HG02623 (cell line): ENCODE results near the gene KRT37.
"Not testable (repeated sequence)": the region's sequence is repeated elsewhere in the genome, so short reads cannot be mapped to it uniquely, and the experiment has no call there.

Experiments used
- ATAC-seq: cut with Tn5 transposase; IDR thresholded peaks from one replicate; pipeline ENCODE4 v1.9.1; 2021; ENCODE audit warnings: moderate library complexity; ENCODE audit not compliant: unreplicated experiment

Gene KRT37

DNA sequence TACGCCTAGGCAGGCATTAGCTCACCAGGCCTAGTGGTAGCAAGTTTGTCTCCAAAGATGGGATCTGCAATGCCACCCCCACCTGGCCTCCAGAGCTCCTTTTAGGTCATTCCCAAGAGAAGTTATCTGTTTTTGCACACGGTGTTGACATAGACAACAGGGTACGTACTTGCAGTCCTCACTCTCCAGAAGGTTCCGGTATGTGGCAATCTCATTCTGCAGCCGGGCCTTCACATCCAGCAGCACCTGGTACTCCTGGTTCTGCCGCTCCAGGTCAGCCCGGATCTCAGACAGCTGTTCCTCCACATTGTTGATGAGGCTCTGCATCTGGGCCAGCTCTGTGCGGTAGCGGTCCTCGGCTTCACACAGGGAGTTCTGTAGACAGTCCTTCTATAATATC, 17.2 kb downstream of the KRT37 start:
- no peak for ATAC-seq

DNA sequence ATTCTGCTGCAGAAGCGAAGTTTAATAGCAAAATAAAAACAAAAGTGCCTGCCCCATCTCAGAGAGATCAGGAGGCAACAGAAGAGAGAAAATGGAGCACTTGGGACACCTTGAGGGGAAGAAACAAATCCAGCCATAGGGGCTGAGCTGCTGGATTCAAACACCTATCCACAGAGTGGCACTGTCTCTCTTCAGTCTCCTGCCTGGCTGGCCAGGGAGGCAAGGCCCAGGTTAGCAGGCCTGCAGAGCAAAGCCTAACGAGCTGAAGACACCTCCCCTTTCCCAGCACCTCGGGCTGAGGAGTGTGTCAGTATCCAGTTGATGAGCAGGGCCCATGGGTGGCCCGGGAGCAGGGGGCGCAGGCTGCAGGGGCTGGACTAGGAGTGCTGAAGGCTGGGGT, 18.2 kb downstream of the KRT37 start:
- no peak for ATAC-seq

DNA sequence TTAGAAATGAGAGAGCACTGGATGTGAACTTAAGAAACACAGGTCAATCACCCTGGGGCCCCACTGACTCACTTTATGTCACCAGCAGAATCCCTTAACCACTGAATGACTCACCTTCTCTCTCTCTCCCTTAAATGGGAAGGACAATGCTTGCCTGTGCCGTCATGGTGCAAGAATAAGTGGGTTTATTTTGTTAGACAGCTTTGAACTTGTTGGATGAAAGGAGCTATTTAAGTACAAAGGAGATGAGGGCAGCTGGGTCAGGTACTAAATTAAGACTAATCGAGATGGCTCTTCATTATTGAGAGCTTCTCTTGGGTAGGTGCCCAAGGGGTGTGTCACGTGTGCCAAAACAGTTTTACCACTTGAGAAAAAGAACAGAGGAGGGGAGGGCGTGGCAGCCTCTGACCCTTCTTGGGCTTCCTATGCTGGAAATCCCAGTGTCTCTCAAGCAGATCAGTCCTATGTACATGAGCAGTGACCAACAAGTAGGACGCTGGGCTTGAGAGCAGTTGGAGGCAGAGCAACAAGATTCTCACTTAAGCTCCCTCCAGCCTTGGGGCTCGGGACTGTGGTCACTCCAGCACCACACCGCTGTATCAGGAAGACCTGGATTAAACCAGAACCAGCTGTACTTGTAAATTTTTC, 20.2 kb downstream of the KRT37 start:
- no peak for ATAC-seq

DNA sequence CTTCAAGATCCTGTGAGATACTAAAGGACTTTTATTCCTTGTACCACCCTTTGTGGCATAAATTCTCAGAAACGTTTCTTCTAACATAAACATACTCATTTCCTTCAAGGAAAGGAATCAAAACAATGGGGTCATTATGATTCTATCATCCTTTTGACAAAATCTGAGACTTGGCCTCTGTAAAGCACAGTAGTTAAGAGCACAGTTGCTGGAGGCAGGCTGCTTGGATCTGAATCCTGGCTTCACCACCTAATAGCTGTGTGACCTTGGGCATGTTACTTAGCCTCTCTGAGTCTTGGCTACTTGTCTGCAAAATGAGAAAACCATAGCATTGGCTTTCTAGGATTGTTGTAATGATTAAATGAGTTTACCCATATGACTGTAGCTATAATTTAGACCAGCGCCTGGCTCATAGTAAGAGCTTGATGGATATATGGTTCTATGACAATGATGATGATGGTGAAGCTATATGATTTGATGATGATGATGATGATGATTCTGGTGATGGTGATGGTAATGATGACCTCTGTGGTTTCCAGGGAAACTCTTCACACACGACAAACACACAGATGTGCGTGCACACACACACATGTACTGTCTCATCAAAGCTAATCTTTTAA, 20.9 kb downstream of the KRT37 start:
- ATAC-seq = no peak

DNA sequence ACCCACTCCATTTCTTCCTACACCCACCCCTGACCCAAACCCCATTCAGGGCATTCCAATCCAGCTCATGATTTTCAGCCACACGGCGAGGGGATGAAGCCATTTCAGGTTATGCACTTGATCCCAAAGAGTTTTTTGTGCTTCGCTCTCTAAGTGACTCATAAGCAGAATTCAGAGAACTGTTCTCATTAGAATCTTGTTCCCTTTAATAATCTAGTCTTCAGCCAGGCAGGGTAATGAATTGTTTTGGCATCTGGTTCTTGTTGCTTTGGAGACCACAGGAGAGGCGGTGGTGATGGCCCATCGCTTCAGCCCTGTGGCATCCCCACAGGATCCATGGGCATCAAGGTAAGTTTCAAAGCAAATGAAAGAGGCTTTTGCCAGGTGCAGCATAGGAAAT, 22.2 kb downstream of the KRT37 start:
- no peak for ATAC-seq

DNA sequence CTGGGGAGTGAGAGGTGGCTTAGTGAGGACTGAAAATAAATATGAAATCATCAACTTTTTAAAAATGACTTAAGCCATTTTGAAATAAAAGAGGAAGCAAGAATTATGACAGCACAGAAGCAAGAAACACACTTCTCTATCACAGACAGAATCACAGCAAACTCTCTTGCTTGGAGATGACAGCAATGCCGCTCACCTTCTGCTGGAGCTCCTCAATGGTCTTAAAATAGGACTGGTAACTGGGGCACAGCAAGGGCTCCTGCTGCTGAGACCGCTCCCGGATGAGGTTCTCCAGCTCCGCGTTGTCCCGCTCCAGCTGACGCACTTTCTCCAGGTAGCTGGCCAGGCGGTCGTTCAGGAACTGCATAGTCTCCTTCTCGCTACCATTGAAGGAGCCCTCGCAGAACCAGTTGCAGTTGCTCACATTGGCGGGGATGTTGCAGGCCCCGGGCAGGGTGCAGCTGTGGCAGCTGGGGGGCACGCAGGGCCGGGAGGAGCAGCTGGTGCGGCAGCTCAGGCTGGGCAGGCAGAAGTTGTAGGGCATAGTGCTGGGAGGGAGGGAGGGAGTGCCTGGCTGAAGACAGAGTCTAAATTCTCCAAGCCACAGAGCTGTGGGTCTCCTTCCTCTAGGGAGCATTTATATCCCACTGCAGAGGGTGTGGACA, 27.3 kb downstream of the KRT37 start, which contains the start of gene KRT31:
Gene KRT31 (minus strand): TSS at position 613 of the 665 bp plus-strand sequence. CDS start 69 bp downstream, at position 544.
- no peak for ATAC-seq

DNA sequence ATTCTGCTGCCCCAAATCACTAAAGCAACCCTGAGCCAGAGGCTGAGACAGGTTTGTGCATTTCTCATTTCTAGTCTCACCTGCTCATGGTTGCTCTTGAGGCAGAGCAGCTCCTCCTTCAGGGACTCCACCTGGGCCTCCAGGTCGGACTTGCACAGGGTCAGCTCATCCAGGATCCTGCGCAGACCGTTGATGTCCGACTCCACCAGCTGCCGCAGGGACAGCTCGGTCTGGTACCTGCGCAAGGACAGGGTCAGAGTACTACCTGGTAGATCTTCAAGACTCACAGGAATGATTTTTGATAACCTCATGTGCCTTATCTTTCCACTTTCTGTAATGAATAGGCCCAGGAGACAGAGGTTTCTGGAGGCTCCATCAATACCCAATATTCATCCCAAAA, 28.0 kb downstream of the KRT37 start:
- ATAC-seq = no peak

DNA sequence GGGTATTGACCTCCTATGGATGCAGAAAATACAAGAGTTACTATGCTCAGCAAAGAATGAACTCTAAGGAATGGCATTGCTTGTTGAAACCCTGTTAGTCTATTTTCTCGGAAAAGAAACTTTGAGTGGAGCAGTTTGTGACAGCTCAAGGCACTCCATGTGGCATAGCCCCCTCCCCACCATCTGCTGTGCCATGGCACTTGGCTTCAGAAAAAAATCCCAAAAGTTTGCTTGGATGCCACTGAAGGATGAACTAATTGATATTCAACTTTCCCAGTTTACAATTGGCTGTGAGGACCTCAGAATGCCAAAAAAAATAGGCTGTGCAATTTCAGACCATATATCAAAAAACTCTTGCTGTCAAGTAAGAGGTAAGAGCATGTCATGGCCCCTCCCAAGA, 28.8 kb downstream of the KRT37 start:
- ATAC-seq = no peak

DNA sequence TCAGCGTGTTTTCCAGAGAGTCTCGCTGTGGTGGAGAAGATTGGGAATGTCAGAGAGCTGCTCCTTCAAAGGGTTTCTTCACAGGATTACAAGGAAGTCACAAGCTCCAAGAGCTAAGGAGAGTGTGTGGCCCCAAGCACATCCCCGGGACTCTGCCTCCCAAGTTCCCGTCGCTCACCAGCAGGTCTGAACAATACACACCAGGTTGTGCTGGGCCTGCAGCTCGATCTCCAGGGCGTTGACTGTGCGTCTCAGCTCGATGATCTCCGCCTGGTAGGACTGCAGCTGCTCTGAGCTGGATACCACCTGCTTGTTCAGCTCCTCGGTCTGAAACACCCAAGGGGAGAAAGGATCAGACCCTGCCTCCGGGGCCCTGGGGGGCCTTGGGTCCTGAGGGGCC, 29.3 kb downstream of the KRT37 start:
- ATAC-seq = not testable (repeated sequence)

DNA sequence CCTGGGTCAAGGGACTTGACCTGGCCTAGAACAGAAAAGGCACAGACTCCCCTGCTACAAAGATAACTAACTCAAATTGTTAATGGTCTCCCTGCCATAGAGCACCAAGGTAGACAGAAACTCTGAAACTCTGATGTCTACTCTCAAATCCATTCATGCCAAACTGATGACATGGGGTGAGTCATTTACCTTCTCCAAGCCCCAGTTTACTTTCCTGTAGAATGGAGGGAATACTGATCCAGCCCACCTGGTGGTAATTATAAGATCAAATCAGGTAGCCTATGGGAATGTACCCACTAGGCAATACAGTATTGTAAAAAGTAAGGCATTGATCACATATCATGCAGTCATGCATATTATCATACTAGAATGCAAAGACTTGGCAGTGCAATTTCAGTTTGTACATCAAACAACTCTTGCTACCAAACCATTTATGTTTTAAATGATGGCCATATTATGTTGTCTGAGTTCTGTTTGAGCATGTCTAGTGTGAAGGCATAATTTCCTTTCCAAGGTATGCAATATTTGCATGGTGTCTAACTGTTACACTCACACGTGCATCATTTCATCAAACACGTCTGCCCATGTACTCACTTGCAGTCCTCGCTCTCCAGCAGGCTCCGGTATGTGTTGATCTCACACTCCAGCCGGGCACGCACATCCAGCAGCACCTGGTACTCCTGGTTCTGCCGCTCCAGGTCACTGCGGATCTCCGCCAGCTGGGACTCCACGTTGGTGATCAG, 30.0 kb downstream of the KRT37 start:
- no peak for ATAC-seq

DNA sequence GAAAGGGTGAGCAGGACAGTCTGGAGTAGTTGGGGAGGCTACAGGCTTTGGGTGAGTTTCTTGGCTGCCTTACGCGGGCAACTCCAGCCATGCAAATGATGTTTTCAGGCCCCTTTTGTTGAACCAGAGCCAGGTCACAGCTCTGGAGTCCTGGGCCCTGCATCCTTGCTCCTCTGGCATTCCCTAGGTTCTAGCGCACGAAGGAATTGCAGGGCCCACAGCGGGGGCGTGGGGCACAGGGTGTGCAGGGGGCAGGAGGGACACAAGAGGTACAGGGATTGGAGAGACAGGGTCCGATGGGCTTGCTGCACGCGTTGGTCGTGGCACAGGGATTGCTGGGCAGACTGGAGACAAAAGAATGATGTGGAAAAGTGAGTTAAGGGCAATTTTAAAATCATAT, 30.6 kb downstream of the KRT37 start:
- no peak for ATAC-seq

DNA sequence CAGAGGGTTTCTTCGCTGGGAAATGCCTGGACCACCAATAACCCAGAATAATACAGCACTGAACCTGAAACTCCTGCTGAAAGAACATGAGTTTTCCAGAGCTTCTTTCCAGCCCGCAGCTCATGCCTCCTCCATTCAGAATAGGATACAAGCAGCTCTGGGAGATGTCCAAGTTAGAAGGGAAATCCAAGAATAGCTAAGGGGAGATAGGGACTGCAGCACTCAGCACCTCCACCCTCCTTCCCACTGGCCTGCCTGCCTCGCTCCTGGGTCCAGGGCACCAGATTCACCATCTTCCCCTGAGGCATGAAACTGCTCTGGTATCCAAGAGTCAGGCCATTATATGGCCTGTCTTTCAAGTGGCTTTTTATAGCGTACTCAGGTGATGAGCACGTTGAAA, 31.1 kb downstream of the KRT37 start:
- no peak for ATAC-seq

DNA sequence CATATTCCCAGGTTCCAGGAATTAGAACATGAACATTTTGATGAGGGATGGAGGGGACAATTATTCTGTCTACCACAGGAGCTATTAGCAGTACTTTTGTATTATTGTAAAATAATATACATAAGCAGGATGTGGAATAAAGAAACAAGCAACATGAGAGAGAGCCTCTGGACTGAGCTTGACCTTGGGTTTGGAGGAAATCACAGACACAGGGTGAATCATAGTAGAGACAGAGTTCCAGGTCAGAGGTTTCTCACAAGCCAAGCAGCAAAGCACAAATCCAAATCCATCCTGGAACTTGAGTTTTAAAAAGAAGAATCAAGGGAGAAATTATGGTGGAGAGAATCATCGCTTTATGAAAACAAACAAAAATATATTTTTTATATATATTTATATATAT, 32.1 kb downstream of the KRT37 start:
- ATAC-seq = no peak

DNA sequence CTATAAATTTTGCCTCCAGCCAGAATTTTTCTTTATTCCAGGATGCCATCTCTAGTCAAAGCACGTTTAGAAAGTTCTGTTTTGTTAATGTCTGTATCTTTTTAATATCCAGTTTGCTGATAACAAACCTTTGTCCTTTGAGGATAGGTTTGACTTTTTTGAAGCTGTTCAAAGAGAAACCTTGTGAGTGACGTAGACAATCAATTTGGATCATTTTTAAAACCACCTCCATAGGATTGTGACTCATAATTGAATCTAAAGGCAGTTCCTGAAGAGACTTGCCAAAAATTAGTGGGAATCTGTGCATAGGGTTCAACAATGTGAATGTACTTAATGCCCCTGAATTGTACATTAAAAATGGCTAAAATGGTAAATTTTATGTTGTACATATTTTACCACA, 32.9 kb downstream of the KRT37 start:
- ATAC-seq = no peak

DNA sequence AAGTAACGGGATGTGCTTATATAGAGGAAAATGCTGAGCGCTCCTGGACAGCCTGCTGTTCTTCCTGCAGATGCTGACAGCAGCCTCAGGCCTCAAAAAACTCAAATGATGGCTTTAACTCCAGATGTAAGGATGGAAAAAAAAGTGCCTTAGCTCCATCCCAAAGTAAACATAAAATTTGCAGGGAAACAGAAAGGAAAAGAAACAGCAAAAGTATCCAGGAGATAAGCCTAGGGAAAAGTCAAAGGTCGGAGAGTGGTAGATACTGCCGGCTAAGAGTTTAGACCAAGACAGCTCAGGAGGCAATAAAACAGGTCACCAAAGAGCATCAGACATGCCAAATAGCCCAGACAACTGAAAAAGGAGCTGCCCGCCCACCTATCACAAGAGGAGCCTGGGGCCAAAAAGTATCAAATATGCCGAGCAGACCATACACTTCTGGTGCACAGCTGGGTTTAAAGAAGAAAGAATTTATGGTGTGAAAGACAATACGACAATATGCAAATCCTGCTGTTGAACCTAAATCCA, 33.9 kb downstream of the KRT37 start:
- no peak for ATAC-seq

DNA sequence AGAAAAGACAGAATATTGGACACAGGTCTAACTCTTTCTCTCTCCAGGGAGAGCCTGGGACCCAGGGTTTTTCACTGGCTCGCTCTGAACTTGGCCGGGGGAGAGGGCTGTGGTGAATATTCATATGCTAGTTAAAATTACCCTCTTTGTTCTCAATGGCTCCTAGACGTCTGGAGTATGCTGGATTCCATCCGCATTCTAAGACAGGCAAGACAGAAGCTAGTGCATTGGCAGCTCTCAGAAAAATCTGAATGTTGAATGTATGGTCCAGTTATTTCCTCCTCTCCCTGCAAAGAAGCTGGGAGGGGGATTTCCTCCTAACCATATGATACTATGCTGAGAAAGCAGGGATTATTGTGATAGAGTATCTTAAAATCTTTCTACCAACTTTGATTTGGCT, 36.7 kb downstream of the KRT37 start:
- ATAC-seq = no peak

DNA sequence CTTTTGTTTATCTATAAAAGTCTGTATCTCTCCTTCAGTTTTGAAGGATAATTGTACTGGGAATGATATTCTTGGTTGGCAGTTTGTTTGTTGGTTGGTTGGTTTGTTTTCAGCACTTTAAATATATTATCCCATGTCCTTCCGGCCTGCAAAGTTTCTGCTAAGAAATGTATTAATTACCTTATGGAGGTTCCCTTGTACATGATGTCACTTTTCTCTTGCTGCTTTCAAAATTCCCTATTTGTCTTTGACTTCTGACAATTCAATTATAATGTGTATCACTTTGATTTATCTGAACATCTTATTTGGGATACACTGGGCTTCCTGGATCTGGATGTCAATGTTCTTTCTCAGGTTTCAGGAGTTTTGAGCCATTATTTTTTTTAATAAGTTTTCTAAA, 38.2 kb downstream of the KRT37 start:
- no peak for ATAC-seq

DNA sequence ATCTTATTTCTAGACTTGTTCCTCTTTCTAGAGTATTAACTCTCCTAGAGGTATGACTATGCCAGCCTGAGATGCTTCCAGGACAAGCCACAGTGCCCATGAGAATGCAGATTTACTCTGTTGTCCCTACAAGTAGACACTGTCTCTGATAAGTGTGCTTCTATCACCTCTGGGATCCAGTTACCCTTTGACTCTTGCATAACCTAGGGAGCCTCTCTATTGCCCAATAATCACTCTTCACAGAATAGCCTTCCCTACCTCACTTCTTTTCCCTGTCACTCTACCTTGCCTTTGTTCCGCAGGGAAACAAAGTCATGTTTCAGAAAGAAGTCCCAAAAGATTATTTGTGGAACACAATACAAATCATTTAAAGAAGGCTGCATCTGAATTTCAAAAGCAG, 40.7 kb downstream of the KRT37 start:
- no peak for ATAC-seq

DNA sequence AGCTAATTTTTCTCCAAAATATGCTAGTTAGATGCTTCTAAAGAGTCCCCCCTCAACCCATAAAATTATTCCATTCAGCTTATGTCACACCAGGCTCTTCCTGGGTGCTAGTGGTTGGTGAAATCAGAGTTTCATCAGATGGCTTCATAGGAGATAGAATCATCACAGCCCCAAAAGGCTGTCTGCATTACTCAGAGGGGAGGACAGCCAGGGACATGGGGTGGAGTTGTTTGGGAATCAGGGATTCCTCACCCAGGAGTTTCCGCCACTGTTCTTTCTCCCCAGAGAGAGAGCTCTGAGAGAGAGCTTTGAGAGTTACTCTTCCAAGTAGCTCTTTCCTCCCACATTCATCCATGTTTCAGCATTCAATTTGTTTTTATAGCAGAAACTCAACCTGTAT, 42.0 kb downstream of the KRT37 start:
- no peak for ATAC-seq

DNA sequence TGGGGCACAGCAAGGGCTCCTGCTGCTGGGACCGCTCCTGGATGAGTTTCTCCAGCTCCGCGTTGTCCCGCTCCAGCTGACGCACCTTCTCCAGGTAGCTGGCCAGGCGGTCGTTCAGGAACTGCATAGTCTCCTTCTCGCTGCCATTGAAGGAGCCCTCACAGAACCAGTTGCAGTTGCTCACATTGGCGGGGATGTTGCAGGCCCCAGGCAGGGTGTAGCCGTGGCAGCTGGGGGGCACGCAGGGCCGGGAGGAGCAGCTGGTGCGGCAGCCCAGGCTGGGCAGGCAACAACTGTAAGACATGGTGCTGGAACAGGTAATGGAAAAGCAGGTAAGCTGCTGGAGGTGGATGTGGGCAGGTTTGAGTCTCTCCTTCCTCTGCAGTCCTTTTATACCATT, 42.4 kb downstream of the KRT37 start, which contains the start of gene KRT34:
Gene KRT34 (minus strand): TSS at position 364 of the 400 bp plus-strand sequence. CDS start 60 bp downstream, at position 304.
- ATAC-seq = not testable (repeated sequence)

DNA sequence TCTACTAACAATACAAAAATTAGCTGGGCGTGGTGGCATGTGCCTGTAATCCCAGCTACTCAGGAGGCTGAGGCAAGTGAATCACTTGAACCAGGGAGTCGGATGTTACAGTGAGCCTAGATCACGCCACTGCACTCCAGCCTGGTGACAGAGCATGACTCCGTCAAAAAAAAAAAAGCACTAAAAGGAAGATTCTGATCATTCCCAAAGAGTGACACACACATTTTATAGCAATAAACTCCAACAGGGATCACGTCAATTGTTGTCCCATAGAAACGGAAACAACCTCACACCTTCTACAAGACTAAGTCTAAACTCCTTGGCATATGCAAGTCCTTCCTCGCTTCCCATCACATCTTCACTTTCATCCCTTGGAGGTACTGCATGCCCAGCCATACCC, 44.3 kb downstream of the KRT37 start:
- ATAC-seq = not testable (repeated sequence)
